ENCODE results near the gene UROC1.

The UROC1 gene

GRCh38 chr3:126551121-126551838, 33.7 kb upstream of the UROC1 start:
- H3K4me1 Mint-ChIP-seq (ENCODE audit: low read depth) = no peaks in the 10 kb centered on the region
- no peaks in the 10 kb centered on the region for H3K36me3 Mint-ChIP-seq (ENCODE audit: low read depth)
- H3K27ac Mint-ChIP-seq = no peak overlapping the region
- no peaks in the 10 kb centered on the region for H3K27me3 Mint-ChIP-seq (ENCODE audit: low read depth)
- no peaks in the 10 kb centered on the region for H3K9me3 Mint-ChIP-seq
- no peak for DNase-seq (ENCODE audit: low spot score)
- H3K4me3 Mint-ChIP-seq = no peak overlapping the region

- Mint-ChIP-seq H3K36me3 (ENCODE audit: low read depth) (no peaks in the 10 kb centered on the region), H3K4me3 (no peak overlapping the region), H3K9me3 (no peaks in the 10 kb centered on the region), H3K4me1 (ENCODE audit: low read depth) (no peaks in the 10 kb centered on the region), H3K27me3 (ENCODE audit: low read depth) (no peaks in the 10 kb centered on the region), H3K27ac (no peak overlapping the region)
- no peak for DNase-seq (ENCODE audit: low spot score)
Measured at GRCh38 chr3:126550488-126551051, 33.0 kb upstream of the UROC1 start.

GRCh38 chr3:126549861-126550487, 32.4 kb upstream of the UROC1 start:
- no peaks in the 10 kb centered on the region for H3K27me3 Mint-ChIP-seq (ENCODE audit: low read depth)
- no peak overlapping the region for H3K27ac Mint-ChIP-seq
- DNase-seq (ENCODE audit: low spot score) = no peak
- H3K4me3 Mint-ChIP-seq = no peak overlapping the region
- H3K36me3 Mint-ChIP-seq (ENCODE audit: low read depth) = no peaks in the 10 kb centered on the region
- H3K4me1 Mint-ChIP-seq (ENCODE audit: low read depth) = no peaks in the 10 kb centered on the region
- H3K9me3 Mint-ChIP-seq = no peaks in the 10 kb centered on the region

- DNase-seq (ENCODE audit: low spot score) = no peak
- no peak overlapping the region for H3K27ac Mint-ChIP-seq
Measured at GRCh38 chr3:126548556-126549466, 31.2 kb upstream of the UROC1 start.

GRCh38 chr3:126547721-126548120, 30.1 kb upstream of the UROC1 start:
- no peak overlapping the region for H3K4me3 Mint-ChIP-seq
- H3K27ac Mint-ChIP-seq = no peak overlapping the region
- DNase-seq (ENCODE audit: low spot score) = no peak
- H3K9me3 Mint-ChIP-seq = no peaks in the 10 kb centered on the region
- no peaks in the 10 kb centered on the region for H3K27me3 Mint-ChIP-seq (ENCODE audit: low read depth)
- no peaks in the 10 kb centered on the region for H3K4me1 Mint-ChIP-seq (ENCODE audit: low read depth)
- no peaks in the 10 kb centered on the region for H3K36me3 Mint-ChIP-seq (ENCODE audit: low read depth)

More at GRCh38 chr3:126548556-126549466, 31.2 kb upstream of the UROC1 start:
- Mint-ChIP-seq H3K4me3 (no peak overlapping the region), H3K27me3 (ENCODE audit: low read depth) (no peaks in the 10 kb centered on the region), H3K36me3 (ENCODE audit: low read depth) (no peaks in the 10 kb centered on the region), H3K4me1 (ENCODE audit: low read depth) (no peaks in the 10 kb centered on the region), H3K9me3 (no peaks in the 10 kb centered on the region)

- Mint-ChIP-seq H3K4me3 (no peak overlapping the region), H3K27ac (no peak overlapping the region), H3K36me3 (ENCODE audit: low read depth) (no peaks in the 10 kb centered on the region), H3K4me1 (ENCODE audit: low read depth) (no peaks in the 10 kb centered on the region), H3K9me3 (no peaks in the 10 kb centered on the region), H3K27me3 (ENCODE audit: low read depth) (no peaks in the 10 kb centered on the region)
- DNase-seq (ENCODE audit: low spot score) = no peak
Measured at GRCh38 chr3:126546549-126547239, 29.1 kb upstream of the UROC1 start.

- H3K27me3 Mint-ChIP-seq (ENCODE audit: low read depth) = no peaks in the 10 kb centered on the region
- H3K9me3 Mint-ChIP-seq = no peaks in the 10 kb centered on the region
- DNase-seq (ENCODE audit: low spot score) = no peak
- H3K4me3 Mint-ChIP-seq = no peak overlapping the region
- H3K4me1 Mint-ChIP-seq (ENCODE audit: low read depth) = peaks cover under 1% of the 10 kb centered on the region
- H3K27ac Mint-ChIP-seq = no peak overlapping the region
- H3K36me3 Mint-ChIP-seq (ENCODE audit: low read depth) = no peaks in the 10 kb centered on the region
Measured at GRCh38 chr3:126546013-126546412, 28.4 kb upstream of the UROC1 start.

- Mint-ChIP-seq H3K36me3 (ENCODE audit: low read depth) (no peaks in the 10 kb centered on the region), H3K9me3 (no peaks in the 10 kb centered on the region), H3K27ac (no peak overlapping the region), H3K27me3 (ENCODE audit: low read depth) (no peaks in the 10 kb centered on the region), H3K4me1 (ENCODE audit: low read depth) (peaks cover 3% of the 10 kb centered on the region), H3K4me3 (no peak overlapping the region)
- no peak for DNase-seq (ENCODE audit: low spot score)
Measured at GRCh38 chr3:126545544-126545943, 28.0 kb upstream of the UROC1 start.

GRCh38 chr3:126544596-126545281, 27.2 kb upstream of the UROC1 start:
- H3K27me3 Mint-ChIP-seq (ENCODE audit: low read depth) = no peaks in the 10 kb centered on the region
- H3K4me3 Mint-ChIP-seq = no peak overlapping the region
- no peaks in the 10 kb centered on the region for H3K36me3 Mint-ChIP-seq (ENCODE audit: low read depth)
- H3K27ac Mint-ChIP-seq = no peak overlapping the region
- peaks cover 4% of the 10 kb centered on the region for H3K4me1 Mint-ChIP-seq (ENCODE audit: low read depth)
- no peaks in the 10 kb centered on the region for H3K9me3 Mint-ChIP-seq
- no peak for DNase-seq (ENCODE audit: low spot score)

GRCh38 chr3:126543457-126544061, 26.0 kb upstream of the UROC1 start:
- DNase-seq (ENCODE audit: low spot score) = no peak
- Mint-ChIP-seq H3K9me3 (no peaks in the 10 kb centered on the region), H3K27ac (no peak overlapping the region), H3K4me3 (no peak overlapping the region), H3K36me3 (ENCODE audit: low read depth) (no peaks in the 10 kb centered on the region), H3K27me3 (ENCODE audit: low read depth) (no peaks in the 10 kb centered on the region), H3K4me1 (ENCODE audit: low read depth) (peaks cover 4% of the 10 kb centered on the region)

- peaks cover 4% of the 10 kb centered on the region for H3K4me1 Mint-ChIP-seq (ENCODE audit: low read depth)
- no peak overlapping the region for H3K4me3 Mint-ChIP-seq
- no peak overlapping the region for H3K27ac Mint-ChIP-seq
- no peaks in the 10 kb centered on the region for H3K27me3 Mint-ChIP-seq (ENCODE audit: low read depth)
- no peak for DNase-seq (ENCODE audit: low spot score)
- no peaks in the 10 kb centered on the region for H3K9me3 Mint-ChIP-seq
- no peaks in the 10 kb centered on the region for H3K36me3 Mint-ChIP-seq (ENCODE audit: low read depth)
Measured at GRCh38 chr3:126542340-126543241, 25.0 kb upstream of the UROC1 start.

All from T-helper 2 cell treated with Interferon-gamma antibody and Interleukin-4, amounts not matched to agents 5 μg/mL and 100 μg/mL, for 36 hours (primary cell).